Stimulated activated CD4-positive, alpha-beta T cell treated with anti-CD3 and anti-CD28 coated beads, Interleukin-1b, Interleukin-23, amount 100 ng/mL, for 4 hours (primary cell): Measurements from ENCODE around the gene PLA2R1.

Source experiments
- DNase-seq, 2 donors: peaks; one replicate each; pipeline ENCODE4 v3.0.0-alpha.2; 2020; ENCODE audit warnings: low read depth in 2 of 2

PLA2R1 gene

DNA sequence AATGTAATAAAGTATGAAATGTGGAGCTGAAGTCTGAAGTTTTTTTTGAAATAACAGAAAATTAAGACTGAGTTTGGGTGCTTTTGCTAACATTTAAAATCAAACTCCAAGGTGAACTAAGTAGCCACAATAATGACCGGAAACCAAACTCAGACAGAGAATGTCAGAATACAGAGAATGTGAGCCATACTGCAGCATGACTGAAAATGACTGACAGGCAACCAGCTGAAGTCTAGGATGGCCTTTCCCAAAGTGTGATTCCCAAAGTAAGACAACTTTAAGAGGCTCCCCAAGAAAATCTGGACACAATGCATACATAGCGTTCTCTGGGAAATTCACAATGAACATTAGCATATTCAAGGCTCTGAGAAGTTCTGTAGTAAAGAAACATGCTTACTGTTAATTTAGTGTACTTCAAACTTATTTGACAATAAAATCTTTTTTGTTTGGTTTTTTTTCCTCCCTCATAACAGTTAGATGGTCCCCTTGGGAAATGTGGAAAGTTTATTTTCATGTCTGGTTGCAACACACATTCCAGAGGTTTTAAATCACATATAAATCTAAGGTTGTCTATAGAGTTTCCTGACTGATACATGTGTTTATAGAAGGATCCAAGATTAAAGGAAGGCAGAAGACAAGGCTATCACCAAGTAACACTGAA, 28.6 kb downstream of the PLA2R1 start:
- DNase-seq = no peak

GRCh38 chr2:160029270-160029628, 33.2 kb downstream of the PLA2R1 start:
- DNase-seq = no peak

GRCh38 chr2:160028431-160029269, 33.8 kb downstream of the PLA2R1 start:
- no peak for DNase-seq

- no peak for DNase-seq
Observed at GRCh38 chr2:160022162-160022561, 40.3 kb downstream of the PLA2R1 start.

DNA sequence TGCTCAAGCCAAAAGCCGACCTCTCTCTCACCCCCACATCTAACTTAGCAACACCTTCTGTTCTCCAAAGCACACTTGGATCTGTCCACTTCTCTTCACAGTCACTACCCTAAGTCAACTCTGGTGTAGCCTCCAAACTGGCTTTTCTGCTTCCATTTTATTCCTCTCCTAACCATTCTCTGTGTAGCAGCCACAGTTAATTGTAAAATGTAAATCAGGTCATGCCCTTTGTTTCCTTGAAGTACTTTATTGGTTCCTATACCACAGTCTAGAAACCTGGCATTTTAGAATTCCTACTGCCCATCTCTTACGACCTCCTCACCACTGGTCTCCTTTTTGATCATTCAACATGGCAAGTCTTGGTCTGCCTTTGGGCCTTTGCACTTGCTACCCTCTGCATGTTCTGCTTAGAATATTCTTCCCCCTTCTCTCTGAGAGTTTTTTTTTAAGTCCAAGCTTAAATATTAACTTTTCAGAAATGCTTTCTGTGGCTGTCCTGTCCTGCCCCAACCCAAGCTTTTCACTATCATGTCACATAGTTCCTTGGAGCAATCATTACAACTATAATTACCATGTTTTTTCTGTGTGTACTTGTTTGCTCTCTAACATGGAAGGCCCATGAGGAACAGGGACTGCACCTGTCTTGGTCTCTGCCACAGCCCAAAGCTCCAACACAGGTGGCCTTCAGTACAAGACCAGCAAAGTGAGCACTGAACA, 42.9 kb downstream of the PLA2R1 start:
- DNase-seq = no peak

- DNase-seq = no peak
Observed at GRCh38 chr2:160015746-160016145, 46.7 kb downstream of the PLA2R1 start.

- no peak for DNase-seq
Observed at GRCh38 chr2:160014227-160014626, 48.2 kb downstream of the PLA2R1 start.

DNA sequence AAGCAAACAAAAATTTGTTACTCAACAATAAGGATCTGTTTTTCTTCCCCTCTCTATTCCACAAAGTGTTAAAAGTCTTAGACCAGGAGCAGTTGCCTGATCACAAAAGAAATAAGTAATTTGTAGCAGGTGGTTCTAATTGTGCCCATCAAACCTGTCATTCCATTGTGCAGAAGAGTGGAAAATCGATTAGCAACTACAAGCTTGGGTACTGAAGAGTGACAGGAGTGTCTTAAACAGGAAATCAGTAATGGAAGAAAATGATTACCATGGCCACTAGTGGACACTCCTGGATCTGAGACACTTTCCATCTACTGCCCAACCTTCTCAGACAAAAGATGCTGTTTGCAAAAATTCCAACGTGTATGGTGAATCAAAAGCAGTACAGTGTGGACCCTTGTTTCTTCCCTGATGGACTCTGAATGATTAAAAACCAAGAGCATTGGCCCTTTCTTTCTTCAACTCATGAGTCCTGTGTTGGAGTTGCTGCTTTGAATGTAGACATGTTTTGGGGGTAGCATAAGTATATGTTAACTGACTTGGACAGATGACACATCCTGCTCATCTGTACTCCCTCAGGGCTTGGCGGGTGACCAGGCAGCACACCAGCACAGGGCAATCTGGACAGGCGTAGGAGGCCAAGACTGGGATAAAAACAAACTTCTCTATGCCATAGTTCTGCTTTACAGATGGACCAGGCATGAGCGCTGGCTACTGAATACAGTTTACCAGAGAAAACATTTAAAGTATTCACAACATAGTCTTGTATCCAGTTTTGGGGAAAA, 51.9 kb downstream of the PLA2R1 start:
- no peak for DNase-seq

GRCh38 chr2:160007111-160007510, 55.3 kb downstream of the PLA2R1 start:
- DNase-seq = no peak

- no peak for DNase-seq
Observed at GRCh38 chr2:160006475-160006874, 55.9 kb downstream of the PLA2R1 start.

DNA sequence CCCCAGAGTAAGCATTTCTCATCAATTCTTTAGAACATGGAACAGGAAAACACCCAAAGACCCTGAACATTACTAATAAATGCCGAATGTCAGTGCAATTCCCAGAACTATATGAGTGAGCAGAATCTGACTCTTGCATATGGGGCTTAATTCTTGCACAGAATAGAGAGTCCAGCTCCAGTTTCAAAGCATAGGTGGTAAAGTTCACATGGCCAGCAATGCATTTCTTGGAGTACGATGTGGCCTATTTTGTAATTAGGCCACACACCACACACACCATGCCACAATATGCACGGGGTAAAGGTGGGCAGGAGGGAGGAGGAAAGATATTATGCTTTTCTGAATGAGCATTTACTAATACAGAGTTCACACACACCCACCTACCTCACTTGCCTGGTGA, 56.5 kb downstream of the PLA2R1 start:
- no peak for DNase-seq

GRCh38 chr2:160005476-160005875, 56.9 kb downstream of the PLA2R1 start:
- no peak for DNase-seq

DNA sequence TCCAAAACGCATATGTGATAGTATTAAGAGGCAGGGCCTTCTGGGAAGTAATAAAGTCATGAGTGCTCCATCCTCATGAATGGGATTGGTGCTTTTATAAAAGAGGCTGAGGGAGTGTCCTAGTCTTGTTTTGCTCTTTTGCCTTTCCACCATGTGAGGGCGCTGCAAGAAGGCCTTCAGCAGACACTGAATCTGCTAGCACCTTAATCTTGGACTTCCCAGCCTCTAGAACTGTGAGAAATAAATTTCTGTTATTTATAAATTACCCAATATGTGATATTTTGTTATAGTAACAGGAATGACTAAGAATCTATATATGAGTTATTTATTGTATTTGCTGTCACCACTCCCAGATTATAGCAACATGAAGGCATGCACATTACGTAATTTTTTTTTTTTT, 63.5 kb downstream of the PLA2R1 start:
- no peak for DNase-seq

GRCh38 chr2:159998243-159998642, 64.2 kb downstream of the PLA2R1 start:
- DNase-seq = no peak

- DNase-seq = no peak
Observed at GRCh38 chr2:159996792-159997546, 65.4 kb downstream of the PLA2R1 start.

DNA sequence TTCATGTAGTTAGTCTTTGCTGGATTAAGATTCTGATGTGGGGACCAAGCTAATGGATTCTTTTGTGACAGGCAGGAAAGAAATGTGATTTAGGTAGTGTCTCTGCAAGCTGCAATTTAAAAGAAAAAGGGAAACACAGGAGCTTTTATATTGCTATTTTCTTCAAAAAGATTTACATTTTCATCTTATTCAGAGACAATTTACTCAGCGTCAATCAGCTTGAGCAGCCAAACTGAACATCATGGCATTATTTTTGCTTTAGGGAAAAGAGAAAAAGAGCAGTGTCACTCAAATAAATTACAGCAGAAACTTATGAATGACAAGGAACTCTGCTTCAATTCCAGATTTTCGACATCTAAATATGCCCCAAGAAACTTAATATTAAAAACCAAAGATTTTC, 67.4 kb downstream of the PLA2R1 start:
- DNase-seq = no peak

GRCh38 chr2:159989249-159989648, 73.2 kb downstream of the PLA2R1 start:
- no peak for DNase-seq

GRCh38 chr2:159988412-159988970, 73.9 kb downstream of the PLA2R1 start:
- no peak for DNase-seq

- no peak for DNase-seq
Observed at GRCh38 chr2:159987181-159987580, 75.2 kb downstream of the PLA2R1 start.

GRCh38 chr2:159985656-159986055, 76.8 kb downstream of the PLA2R1 start:
- no peak for DNase-seq

- DNase-seq = no peak
Observed at GRCh38 chr2:159984034-159984433, 78.4 kb downstream of the PLA2R1 start.
